Liver (tissue), 3 donors: ENCODE data around the gene PGS1.

Source experiments
- ATF3 ChIP-seq: IDR thresholded peaks from 2 replicates; pipeline ENCODE4 v1.6.1; 2016; ENCODE audit warnings: antibody characterized with exemption
- JUND ChIP-seq, 2 donors: IDR thresholded peaks; 2 replicates each; pipeline ENCODE4 v1.6.1; 2016; ENCODE audit warnings: antibody characterized with exemption in 2 of 2
- RAD21 ChIP-seq, 2 donors: IDR thresholded peaks; 2 replicates each; pipeline ENCODE4 v1.6.1; 2016; ENCODE audit warnings: antibody characterized with exemption in 2 of 2, mild to moderate bottlenecking in 2 of 2
- ZBTB33 ChIP-seq: IDR thresholded peaks from 2 replicates; pipeline ENCODE4 v1.6.1; 2016; ENCODE audit warnings: antibody characterized with exemption
- TF ChIP-seq, protein P1 (sequence below): fragments of 150-350 bp; IDR thresholded peaks from 2 replicates; pipeline ENCODE4 v1.5.1; 2017; ENCODE audit warnings: improper control_type of control experiment, low read depth, low read length; ENCODE audit not compliant: missing input control
- donor health status: healthy.
- donor health status: healthy.

- TF ChIP-seq, protein P1, sequence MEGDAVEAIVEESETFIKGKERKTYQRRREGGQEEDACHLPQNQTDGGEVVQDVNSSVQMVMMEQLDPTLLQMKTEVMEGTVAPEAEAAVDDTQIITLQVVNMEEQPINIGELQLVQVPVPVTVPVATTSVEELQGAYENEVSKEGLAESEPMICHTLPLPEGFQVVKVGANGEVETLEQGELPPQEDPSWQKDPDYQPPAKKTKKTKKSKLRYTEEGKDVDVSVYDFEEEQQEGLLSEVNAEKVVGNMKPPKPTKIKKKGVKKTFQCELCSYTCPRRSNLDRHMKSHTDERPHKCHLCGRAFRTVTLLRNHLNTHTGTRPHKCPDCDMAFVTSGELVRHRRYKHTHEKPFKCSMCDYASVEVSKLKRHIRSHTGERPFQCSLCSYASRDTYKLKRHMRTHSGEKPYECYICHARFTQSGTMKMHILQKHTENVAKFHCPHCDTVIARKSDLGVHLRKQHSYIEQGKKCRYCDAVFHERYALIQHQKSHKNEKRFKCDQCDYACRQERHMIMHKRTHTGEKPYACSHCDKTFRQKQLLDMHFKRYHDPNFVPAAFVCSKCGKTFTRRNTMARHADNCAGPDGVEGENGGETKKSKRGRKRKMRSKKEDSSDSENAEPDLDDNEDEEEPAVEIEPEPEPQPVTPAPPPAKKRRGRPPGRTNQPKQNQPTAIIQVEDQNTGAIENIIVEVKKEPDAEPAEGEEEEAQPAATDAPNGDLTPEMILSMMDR: no peak
- TF ChIP-seq ZBTB33: no peak
- TF ChIP-seq ATF3: no peak
- no peak for TF ChIP-seq JUND (IDR thresholded peaks at IDR 0.05)
- no peak for TF ChIP-seq RAD21 (IDR thresholded peaks at IDR 0.05)
These were observed 43.2 kb upstream of the PGS1 start for GRCh38 chr17:78335209-78335608.
